Skeletal muscle satellite cell (primary cell): ENCODE measurements around the gene UBE3C.
"Not testable (repeated sequence)": the region's sequence is repeated elsewhere in the genome, so short reads cannot be mapped to it uniquely, and the experiment has no call there.

Experiments
- H3K27me3 ChIP-seq: 2 replicates; pipeline ENCODE4 v1.7.0; 2013; ENCODE audit warnings: low read length; ENCODE audit not compliant: control insufficient read depth, insufficient read depth
- H3K36me3 ChIP-seq: 2 replicates; pipeline ENCODE4 v1.7.0; 2013; ENCODE audit warnings: mild to moderate bottlenecking, control low read depth, low read length; ENCODE audit not compliant: insufficient read depth
- H3K4me1 ChIP-seq: 2 replicates; pipeline ENCODE4 v1.7.0; 2013; ENCODE audit warnings: low read length; ENCODE audit not compliant: control insufficient read depth, insufficient read depth
- H3K4me2 ChIP-seq: 2 replicates; pipeline ENCODE4 v1.7.0; 2013; ENCODE audit warnings: mild to moderate bottlenecking, low read length
- H3K4me3 ChIP-seq: 2 replicates; pipeline ENCODE4 v1.7.0; 2013; ENCODE audit warnings: low read length
- H3K9ac ChIP-seq: 2 replicates; pipeline ENCODE4 v1.7.0; 2013; ENCODE audit warnings: mild to moderate bottlenecking, low read depth, low read length, moderate library complexity
- H3K9me3 ChIP-seq: replicated peaks from 2 replicates; pipeline ENCODE4 v1.7.0; 2013; ENCODE audit warnings: mild to moderate bottlenecking, control low read depth, low read length

Gene UBE3C

DNA sequence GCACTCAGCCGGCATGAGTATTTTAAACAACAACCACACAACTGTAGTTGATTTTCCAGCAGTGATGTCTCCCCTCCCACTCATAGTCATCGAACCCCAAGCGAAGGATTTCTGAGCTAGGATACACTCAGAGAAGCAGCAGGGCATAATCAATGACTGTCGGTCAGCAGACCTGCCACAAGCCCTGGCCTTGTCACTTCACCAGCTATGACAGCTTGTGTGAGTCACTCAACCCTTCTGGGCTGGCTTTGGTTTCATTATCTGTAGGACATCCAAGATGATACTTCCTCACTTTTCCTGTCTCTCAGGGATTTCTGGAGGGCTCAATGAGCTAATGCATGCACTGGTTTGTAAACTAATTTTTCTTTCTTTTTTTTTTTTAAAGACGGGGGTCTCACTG is 22.0 kb upstream of the UBE3C start:
- H3K36me3 ChIP-seq = no peaks in the 10 kb centered on the region

DNA sequence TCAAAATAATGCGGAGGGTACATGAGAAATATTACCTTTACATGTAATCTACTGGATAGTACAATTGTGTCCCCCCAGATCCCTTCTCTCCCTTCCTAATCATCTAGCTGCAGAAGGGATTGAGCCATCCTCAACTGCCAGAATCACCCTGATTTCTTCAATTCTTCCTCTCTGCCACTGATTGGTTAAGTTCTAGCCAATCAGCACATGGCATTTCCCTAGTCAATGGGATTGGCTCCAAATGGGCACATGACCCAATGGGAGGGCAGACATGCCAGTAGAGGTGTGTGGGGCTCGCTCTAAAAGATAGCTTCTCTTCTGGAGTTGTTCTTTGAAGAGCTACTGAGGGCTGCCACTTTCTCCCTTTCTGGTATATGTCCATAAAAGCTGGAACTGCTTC is 20.9 kb upstream of the UBE3C start:
- Histone ChIP-seq H3K9me3 (no peaks in the 10 kb centered on the region), H3K4me1 (no peaks in the 10 kb centered on the region), H3K4me2 (no peak overlapping the region), H3K9ac (no peak overlapping the region), H3K27me3 (no peaks in the 10 kb centered on the region), H3K4me3 (no peak overlapping the region), H3K36me3 (no peaks in the 10 kb centered on the region)

More for the DNA sequence above, 22.0 kb upstream of the UBE3C start:
- no peaks in the 10 kb centered on the region for H3K4me1 ChIP-seq
- H3K9ac ChIP-seq = no peak overlapping the region
- H3K4me3 ChIP-seq = no peak overlapping the region
- no peaks in the 10 kb centered on the region for H3K9me3 ChIP-seq
- no peaks in the 10 kb centered on the region for H3K27me3 ChIP-seq
- no peak overlapping the region for H3K4me2 ChIP-seq

DNA sequence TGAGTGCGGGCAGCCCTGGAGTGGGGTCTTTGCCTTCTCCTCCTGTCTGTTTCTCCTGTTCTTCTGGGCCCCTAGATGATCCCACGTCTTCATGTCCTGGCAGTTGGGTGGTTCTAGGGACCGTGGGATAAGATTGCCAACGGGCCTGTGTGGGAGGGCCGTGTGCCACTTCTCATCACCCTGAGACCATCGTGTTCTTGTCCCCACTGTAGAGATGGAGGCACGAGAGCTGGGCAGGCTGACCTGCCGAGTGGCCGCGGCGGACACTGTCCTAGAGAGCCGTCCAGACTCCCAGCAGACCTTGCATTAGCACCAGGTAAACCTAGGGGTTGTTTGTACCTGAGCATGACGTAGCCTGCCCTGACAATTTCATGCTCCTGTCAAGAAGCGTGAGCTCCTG is 18.5 kb upstream of the UBE3C start:
- Histone ChIP-seq H3K9ac (no peak overlapping the region), H3K4me3 (no peak overlapping the region), H3K4me2 (no peak overlapping the region), H3K36me3 (no peaks in the 10 kb centered on the region), H3K9me3 (no peaks in the 10 kb centered on the region), H3K4me1 (no peaks in the 10 kb centered on the region), H3K27me3 (no peaks in the 10 kb centered on the region)

DNA sequence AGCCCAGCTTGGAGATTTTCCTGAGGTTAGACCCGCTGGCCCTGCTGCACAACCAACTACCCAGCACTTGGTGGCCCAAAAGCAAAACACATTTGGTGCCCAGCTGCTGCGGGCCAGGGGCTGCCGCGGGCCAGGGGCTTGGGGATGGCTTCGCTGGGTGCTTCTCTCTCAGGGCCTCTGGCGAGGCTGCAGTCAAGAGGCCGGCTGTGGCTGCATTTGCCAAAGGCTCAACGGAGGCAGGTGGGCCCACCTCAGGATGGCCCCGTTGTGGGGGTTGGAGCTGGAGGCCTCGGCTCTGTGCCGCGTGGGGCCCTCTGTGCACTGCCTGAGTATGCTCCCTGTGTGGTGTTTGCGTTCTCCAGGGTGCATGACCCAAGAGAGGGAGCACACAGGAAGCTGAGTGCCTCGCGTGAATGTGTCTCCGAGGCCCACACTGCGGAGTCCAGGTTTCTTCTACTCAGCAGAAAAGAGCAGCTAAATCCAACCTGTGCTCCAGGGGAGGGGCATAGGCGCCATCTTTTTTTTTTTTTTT is 17.5 kb upstream of the UBE3C start:
- Histone ChIP-seq H3K27me3 (no peaks in the 10 kb centered on the region), H3K9me3 (no peaks in the 10 kb centered on the region), H3K36me3 (no peaks in the 10 kb centered on the region), H3K4me3 (no peak overlapping the region), H3K4me1 (no peaks in the 10 kb centered on the region), H3K9ac (no peak overlapping the region), H3K4me2 (no peak overlapping the region)

DNA sequence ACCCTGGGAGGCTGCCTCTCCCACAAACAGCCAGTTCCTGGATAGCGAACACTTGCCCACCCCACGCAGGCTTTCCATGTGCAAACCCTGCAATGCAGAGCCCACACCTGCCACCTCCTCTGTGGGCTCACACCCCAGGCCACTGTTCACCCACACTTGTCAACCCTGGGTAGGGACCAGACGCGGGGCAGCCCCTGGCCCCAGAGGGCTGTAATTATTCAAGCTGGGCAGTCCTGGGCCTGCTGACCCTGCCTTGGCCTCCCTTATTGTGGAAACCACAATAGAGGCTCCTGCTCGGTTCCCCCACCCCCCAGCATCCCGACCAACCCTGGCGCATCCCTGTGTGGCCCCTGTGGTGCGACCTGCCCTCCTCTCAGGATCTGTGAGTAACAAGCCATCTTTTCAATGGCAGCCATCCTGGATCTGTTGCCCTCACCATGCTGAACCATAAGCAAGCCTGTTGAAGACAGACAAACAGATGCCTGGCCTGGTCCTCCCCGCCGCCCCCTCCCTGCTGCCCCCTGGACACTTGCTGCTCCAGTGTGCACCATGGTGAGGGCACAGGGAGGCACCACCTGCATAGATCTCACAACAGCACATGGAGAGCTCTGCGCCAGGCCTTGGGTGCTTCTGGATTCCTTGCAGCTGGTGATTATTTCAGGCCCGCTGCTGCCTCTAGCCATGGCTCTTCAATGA is 15.8 kb upstream of the UBE3C start:
- no peaks in the 10 kb centered on the region for H3K4me1 ChIP-seq
- no peak overlapping the region for H3K4me3 ChIP-seq
- H3K4me2 ChIP-seq = no peak overlapping the region
- no peaks in the 10 kb centered on the region for H3K27me3 ChIP-seq
- H3K9me3 ChIP-seq = no peaks in the 10 kb centered on the region
- no peaks in the 10 kb centered on the region for H3K36me3 ChIP-seq
- H3K9ac ChIP-seq = no peak overlapping the region

DNA sequence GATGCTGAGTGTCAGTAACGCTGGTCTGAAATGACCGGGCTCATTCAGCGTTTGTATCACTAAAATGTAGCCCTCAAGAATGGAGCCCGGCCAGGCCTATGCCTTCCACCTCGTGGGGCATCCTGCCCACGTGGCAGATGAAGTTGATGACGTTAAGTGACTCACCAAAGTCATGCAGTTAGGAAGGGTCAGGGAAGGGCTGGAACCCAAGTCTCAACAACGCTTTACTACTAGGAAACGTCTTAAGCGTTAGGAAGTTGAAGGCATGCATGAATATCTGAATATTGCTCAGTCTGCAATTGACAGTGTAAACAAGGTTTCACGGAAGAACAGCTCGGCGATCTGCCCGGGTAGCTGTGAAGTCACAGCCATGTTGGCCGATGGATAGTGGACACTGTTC is 14.0 kb upstream of the UBE3C start:
- Histone ChIP-seq H3K27me3 (no peaks in the 10 kb centered on the region), H3K9ac (no peak overlapping the region), H3K36me3 (no peaks in the 10 kb centered on the region), H3K4me1 (no peaks in the 10 kb centered on the region), H3K4me3 (no peak overlapping the region), H3K9me3 (no peaks in the 10 kb centered on the region), H3K4me2 (no peak overlapping the region)

DNA sequence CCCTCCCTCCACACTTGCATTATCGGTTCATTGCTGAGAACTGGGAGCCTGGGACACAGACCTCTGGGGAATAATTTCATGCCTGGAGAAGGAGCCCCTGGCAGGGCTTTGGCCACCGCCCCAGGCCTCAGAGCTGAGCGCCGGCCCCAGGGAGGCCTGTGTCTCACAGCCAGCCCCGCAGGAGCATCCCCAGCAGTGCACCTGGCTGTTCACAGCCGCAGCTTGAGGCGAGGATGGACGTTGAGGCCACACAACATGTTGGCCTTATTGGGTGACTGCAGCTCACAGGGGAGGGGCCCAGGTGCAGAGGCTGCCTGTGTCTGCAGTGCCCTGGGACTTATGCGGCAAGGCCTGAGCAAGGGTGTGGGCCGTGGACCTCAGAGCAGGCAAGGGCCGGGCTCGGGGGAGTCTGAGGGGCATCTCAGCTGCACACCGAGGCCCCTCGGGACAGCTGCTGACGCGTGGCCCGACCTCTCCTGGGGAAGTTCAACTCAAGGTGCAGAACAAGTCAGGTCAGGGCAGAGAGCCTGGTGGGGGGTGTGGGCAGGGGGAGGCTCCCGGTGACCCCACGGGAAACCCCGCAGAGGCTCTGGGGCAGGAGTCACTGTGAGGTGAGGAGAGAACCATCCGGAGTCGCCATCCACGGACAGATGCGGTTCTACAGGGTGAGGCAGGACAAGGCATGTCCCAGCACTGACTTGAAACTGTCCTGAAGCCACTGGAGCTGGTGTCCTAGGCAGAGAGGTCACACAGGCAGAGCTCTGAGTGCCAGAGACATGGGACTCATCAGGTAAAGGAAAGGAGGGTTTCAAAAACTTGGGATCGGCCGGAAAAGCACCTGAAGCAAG is 13.1 kb upstream of the UBE3C start:
- H3K36me3 ChIP-seq = no peaks in the 10 kb centered on the region
- no peaks in the 10 kb centered on the region for H3K9me3 ChIP-seq
- no peaks in the 10 kb centered on the region for H3K27me3 ChIP-seq
- no peak overlapping the region for H3K4me2 ChIP-seq
- no peak overlapping the region for H3K4me3 ChIP-seq
- H3K4me1 ChIP-seq = no peaks in the 10 kb centered on the region
- H3K9ac ChIP-seq = no peak overlapping the region

DNA sequence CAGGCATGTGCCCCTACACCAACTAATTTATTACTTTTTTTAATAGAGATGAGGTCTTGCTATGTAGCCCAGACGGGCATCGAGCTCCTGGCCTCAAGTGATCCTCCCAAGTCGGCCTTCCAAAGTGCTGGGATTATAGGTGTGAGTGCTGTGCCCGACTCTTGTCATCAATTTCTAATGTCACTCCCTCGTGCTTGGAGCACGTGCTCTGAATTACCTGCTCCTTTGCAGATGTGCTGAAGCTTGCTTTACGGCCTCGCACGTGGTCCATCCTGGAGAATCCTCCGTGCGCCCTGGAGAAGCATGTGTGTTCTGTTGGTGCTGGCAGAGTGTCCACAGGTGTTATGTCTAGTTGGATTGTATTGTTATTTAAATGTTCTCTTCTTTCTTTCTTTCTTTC is 11.8 kb upstream of the UBE3C start:
- no peak overlapping the region for H3K4me3 ChIP-seq
- no peak overlapping the region for H3K9ac ChIP-seq
- H3K4me2 ChIP-seq = no peak overlapping the region
- no peaks in the 10 kb centered on the region for H3K36me3 ChIP-seq
- no peaks in the 10 kb centered on the region for H3K9me3 ChIP-seq
- H3K27me3 ChIP-seq = peaks cover 5% of the 10 kb centered on the region
- H3K4me1 ChIP-seq = no peaks in the 10 kb centered on the region

DNA sequence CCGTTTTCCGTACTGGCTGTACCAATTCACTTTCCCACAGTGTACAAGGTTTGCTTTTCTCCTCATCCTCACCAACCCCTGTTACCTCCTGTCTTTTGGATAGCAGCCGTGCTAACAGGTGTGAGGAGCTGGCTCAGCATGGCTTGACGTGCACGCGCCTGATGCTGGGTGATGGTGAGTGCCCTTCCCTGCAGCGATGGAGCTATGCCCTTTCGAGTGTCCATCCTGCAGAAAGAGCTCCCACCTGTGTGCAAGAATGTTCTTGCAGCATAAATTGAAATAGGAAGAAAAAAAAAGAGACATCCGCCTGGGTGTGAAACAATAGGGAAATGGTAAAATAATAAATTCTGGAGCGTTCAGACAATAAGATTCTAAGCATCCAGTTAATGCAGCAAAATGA is 9.5 kb upstream of the UBE3C start:
- no peak overlapping the region for H3K4me2 ChIP-seq
- H3K4me3 ChIP-seq = no peak overlapping the region
- H3K4me1 ChIP-seq = no peaks in the 10 kb centered on the region
- H3K36me3 ChIP-seq = no peaks in the 10 kb centered on the region
- H3K27me3 ChIP-seq = peaks cover 5% of the 10 kb centered on the region
- H3K9me3 ChIP-seq = no peaks in the 10 kb centered on the region
- no peak overlapping the region for H3K9ac ChIP-seq

DNA sequence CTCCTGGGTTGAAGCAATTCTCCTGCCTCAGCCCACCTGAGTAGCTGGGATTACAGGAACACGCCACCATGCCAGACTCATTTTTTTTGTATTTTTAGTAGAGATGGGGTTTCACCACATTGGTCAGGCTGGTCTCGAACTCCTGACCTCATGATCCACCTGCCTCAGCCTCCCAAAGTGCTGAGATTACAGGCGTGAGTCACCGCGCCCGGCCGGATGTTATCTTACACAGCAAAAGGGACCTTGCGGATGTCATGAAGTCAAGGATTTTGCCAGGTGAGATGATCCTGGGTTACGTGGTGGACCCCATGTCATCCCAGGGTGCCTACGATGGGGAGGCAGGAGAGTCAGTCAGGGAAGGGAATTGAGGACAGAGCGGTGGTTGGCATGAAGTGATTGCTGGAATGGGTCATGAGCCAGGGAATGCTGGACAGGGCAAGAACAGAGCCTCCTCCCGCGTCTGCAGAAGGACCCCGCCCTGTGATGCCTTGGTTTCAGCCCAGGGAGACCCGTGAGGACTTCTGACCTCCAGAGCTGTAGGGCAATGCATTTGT is 8.7 kb upstream of the UBE3C start:
- no peaks in the 10 kb centered on the region for H3K4me1 ChIP-seq
- no peak overlapping the region for H3K4me2 ChIP-seq
- no peaks in the 10 kb centered on the region for H3K36me3 ChIP-seq
- H3K4me3 ChIP-seq = no peak overlapping the region
- H3K27me3 ChIP-seq = peaks cover 5% of the 10 kb centered on the region
- H3K9me3 ChIP-seq = no peaks in the 10 kb centered on the region
- no peak overlapping the region for H3K9ac ChIP-seq

DNA sequence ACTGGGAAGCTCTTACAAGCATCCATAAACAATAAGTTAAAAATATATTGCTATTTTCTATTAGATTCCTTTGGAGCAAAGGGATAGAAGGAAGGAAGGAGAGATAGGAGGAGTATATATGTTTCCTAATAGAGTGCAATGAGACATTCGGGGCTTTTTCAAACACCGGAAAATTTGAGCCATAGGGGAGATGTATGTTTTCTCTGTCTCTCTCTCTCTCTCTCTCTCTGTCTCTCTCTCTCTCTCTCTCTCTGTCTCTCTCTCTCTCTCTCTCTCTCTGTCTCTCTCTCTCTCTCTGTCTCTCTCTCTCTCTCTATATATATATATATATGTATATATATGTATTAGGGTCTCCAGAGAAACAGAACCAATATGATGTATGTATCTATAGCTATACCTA is 7.9 kb upstream of the UBE3C start:
- H3K9ac ChIP-seq, H3K9me3 ChIP-seq, H3K4me1 ChIP-seq, H3K27me3 ChIP-seq, H3K36me3 ChIP-seq, H3K4me2 ChIP-seq, H3K4me3 ChIP-seq: not testable (repeated sequence)
